Endothelial cell of umbilical vein (primary cell): ENCODE results near the gene UNC5CL.

Experiments used
- CTCF ChIP-seq, 2 donors: IDR thresholded peaks; 1 replicate in 1 of 2; 2 replicates in 1 of 2; pipeline ENCODE4 v1.5.1; 2011; ENCODE audit warnings: low read length in 2 of 2, mild to moderate bottlenecking in 2 of 2, moderate library complexity in 2 of 2, control low read depth in 1 of 2, inconsistent platforms in 1 of 2, low read depth in 1 of 2; ENCODE audit not compliant: insufficient read depth in 1 of 2; ENCODE audit errors: extremely low read depth in 1 of 2
- EZH2 ChIP-seq: IDR thresholded peaks from 2 replicates; pipeline ENCODE4 v1.6.1; 2012; ENCODE audit warnings: borderline replicate concordance, low read depth, mild to moderate bottlenecking, moderate library complexity, low read length, inconsistent platforms; ENCODE audit not compliant: severe bottlenecking
- MYC ChIP-seq: IDR thresholded peaks from one replicate; pipeline ENCODE4 v1.6.1; 2011; ENCODE audit warnings: mild to moderate bottlenecking, low read depth, low read length
- POLR2A ChIP-seq: IDR thresholded peaks from 2 replicates; pipeline ENCODE4 v1.6.1; 2012; ENCODE audit warnings: low read depth, mild to moderate bottlenecking, control low read depth, low read length
- POLR2AphosphoS5 ChIP-seq: IDR thresholded peaks from 2 replicates; pipeline ENCODE4 v1.6.1; 2012; ENCODE audit warnings: low read depth, mild to moderate bottlenecking, control low read depth, low read length, moderate library complexity; ENCODE audit not compliant: insufficient read depth

- no peak for TF ChIP-seq CTCF (IDR thresholded peaks at IDR 0.05; ENCODE audit: extremely low read depth in 1 of 2, insufficient read depth in 1 of 2, low read depth in 1 of 2, low read length in 2 of 2)
- TF ChIP-seq EZH2: no peak
- TF ChIP-seq POLR2A: no peak
- TF ChIP-seq POLR2AphosphoS5: no peak
- TF ChIP-seq MYC: no peak
These were observed 10.5 kb upstream of the UNC5CL start for GRCh38 chr6:41049521-41049920.
